HuH-7 (cell line): Measurements from ENCODE around the gene NBEA.
A peak's percentile ranks its signal among the peaks of the same experiment; 100 is the strongest.

Experiments used
- DNase-seq: peaks from one replicate; pipeline ENCODE4 v3.0.0; 2011; ENCODE audit warnings: low spot score

Gene NBEA

GRCh38 chr13:35475212-35475959, 533.3 kb downstream of the NBEA start:
- DNase-seq: peak; percentile 26

- peak; percentile 53 for DNase-seq
Measured at GRCh38 chr13:35475960-35476943, 534.2 kb downstream of the NBEA start, which contains the start of gene MAB21L1. Gene MAB21L1 (minus strand): TSS chr13:35476689. CDS start chr13:35476138, 551 bp downstream.

GRCh38 chr13:35477386-35477946, 535.4 kb downstream of the NBEA start:
- no peak for DNase-seq

GRCh38 chr13:35478271-35479037, 536.4 kb downstream of the NBEA start:
- DNase-seq: no peak

GRCh38 chr13:35479038-35479492, 537.0 kb downstream of the NBEA start:
- no peak for DNase-seq

GRCh38 chr13:35479706-35480105, 537.6 kb downstream of the NBEA start:
- no peak for DNase-seq

- DNase-seq: no peak
Measured at GRCh38 chr13:35480346-35480745, 538.3 kb downstream of the NBEA start.

GRCh38 chr13:35481777-35482176, 539.7 kb downstream of the NBEA start:
- no peak for DNase-seq

GRCh38 chr13:35482527-35482926, 540.5 kb downstream of the NBEA start:
- DNase-seq: no peak

- DNase-seq: no peak
Measured at GRCh38 chr13:35483761-35484160, 541.7 kb downstream of the NBEA start.

- no peak for DNase-seq
Measured at GRCh38 chr13:35484384-35484783, 542.3 kb downstream of the NBEA start.

GRCh38 chr13:35485424-35485823, 543.4 kb downstream of the NBEA start:
- DNase-seq: no peak

- DNase-seq: no peak
Measured at GRCh38 chr13:35489050-35489449, 547.0 kb downstream of the NBEA start.

GRCh38 chr13:35496006-35496405, 553.9 kb downstream of the NBEA start:
- no peak for DNase-seq

GRCh38 chr13:35496761-35497386, 554.8 kb downstream of the NBEA start:
- no peak for DNase-seq

GRCh38 chr13:35498231-35498630, 556.2 kb downstream of the NBEA start:
- DNase-seq: no peak

- DNase-seq: no peak
Measured at GRCh38 chr13:35499196-35499662, 557.2 kb downstream of the NBEA start.

- no peak for DNase-seq
Measured at GRCh38 chr13:35499676-35500075, 557.6 kb downstream of the NBEA start.

GRCh38 chr13:35500144-35500543, 558.1 kb downstream of the NBEA start:
- DNase-seq: no peak

- no peak for DNase-seq
Measured at GRCh38 chr13:35501661-35502235, 559.7 kb downstream of the NBEA start.

GRCh38 chr13:35502456-35502855, 560.4 kb downstream of the NBEA start:
- no peak for DNase-seq
